GM20431 (cell line): ENCODE measurements around the gene NAALADL2.

Experiments
- in situ Hi-C: fragments of 300-500 bp; cut with MseI, MboI; formaldehyde crosslinking; loops from one replicate; pipeline ENCODE4 v1.15.0; 2020; ENCODE audit warnings: low sequenced_read_pairs; ENCODE audit not compliant: unreplicated experiment

The NAALADL2 gene

DNA sequence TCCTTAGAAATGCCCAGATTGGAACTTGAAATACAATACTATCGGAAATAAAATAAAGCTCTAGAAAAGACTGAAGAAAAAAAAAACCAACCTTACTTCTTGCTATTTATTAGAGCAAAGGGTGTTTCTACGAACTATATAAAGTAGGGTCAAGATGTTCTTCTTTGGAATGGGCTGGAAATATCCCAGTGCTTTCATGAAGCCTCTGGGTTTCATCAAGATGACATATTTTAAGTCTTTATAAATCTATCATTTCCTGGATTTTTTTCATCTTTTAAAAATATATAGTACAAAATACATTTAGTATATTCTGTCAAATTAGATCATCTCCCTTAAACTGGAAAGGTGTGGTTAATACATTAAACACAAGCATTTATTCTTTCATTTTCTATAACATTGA lies 978.8 kb downstream of the NAALADL2 start:
- in situ Hi-C loops: no loop called here

DNA sequence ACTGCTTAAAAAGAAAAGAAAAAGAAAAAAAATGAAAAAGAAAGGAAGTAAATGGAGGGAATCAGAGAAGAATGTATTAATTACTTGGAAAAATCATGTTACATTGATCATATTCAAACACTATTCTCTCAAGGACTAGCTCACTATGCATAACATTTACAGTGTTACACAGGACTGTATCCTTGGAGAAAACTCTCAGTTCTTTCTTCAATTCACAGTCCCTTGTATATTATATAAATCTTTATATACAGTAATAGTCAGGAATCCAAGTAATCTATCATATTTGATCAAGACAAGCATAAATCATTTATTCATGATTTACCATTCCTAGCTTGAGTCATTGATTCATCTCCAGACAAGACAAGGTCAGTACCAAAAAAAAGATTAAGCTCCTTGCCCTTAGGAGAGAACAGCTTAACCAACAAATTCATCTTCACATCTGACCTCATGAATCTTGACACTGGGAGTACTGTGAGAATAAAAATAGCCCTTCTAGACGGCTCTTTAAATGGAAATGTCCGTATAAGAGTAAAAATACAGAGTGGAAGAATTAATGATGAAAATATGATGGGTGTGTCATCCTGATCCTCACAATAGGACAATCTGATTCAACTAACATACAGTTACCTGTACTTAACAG lies 980.4 kb downstream of the NAALADL2 start:
- in situ Hi-C loops: no loop called here

- in situ Hi-C loops: no loop called here
Observed at GRCh38 chr3:175851541-175851940, 992.4 kb downstream of the NAALADL2 start.

- in situ Hi-C loops: no loop called here
Observed at GRCh38 chr3:175852560-175852959, 993.4 kb downstream of the NAALADL2 start.

- in situ Hi-C loops: no loop called here
Observed at GRCh38 chr3:175857666-175858270, 998.6 kb downstream of the NAALADL2 start.
